ENCODE data around the gene PYCR2. TPM values are rescaled to one million over a fixed set of nuclear protein-coding genes. Genes with fewer than 3 reads are reported as not detected.

Gene PYCR2
- total and polyA plus RNA-seq, 2 donors (not counting 1 experiment from before 2014, with no cell fraction given), result 28.6 to 32.4 TPM

DNA sequence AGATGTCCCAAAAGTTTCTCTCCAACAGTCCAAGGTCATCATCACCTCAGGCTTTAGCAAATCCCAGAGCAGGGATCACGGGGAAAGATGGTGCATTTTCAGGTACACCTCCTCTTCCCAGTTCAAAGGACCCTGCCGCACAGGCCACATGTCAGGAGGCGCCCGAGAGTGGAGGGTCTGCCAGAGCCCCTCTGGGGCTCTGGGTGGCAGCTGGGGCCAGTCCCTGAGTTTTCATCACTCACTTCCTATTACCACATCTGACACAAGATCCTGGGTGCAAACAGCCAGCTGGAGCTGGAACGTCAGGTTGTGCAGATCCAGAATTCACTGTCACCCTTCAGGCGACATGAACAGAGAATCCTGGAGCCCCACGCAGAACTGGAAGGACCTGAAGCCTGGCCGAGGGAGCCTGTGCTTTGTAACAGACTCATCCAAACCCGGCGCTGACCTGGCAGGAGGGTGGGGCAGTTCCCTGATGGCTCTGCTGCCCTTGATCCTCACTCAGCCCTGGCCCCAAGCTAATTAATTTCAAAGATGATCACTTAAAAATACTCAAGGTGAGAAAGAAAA lies 50.7 kb downstream of the PYCR2 start:
- no peak overlapping the region for H3K4me3 ChIP-seq (replicated peaks in 1 of 4; ENCODE audit: control extremely low read depth in 1 of 4, insufficient read depth in 1 of 4, low read depth in 3 of 4, low read length in 4 of 4)
- no peaks in the 10 kb centered on the region for H3K27me3 ChIP-seq (ENCODE audit: control insufficient read depth, insufficient read depth, low read length)
- no peak for TF ChIP-seq EZH2 (IDR thresholded peaks at IDR 0.05; ENCODE audit: low read length, missing control alignments)
- TF ChIP-seq, protein P1, sequence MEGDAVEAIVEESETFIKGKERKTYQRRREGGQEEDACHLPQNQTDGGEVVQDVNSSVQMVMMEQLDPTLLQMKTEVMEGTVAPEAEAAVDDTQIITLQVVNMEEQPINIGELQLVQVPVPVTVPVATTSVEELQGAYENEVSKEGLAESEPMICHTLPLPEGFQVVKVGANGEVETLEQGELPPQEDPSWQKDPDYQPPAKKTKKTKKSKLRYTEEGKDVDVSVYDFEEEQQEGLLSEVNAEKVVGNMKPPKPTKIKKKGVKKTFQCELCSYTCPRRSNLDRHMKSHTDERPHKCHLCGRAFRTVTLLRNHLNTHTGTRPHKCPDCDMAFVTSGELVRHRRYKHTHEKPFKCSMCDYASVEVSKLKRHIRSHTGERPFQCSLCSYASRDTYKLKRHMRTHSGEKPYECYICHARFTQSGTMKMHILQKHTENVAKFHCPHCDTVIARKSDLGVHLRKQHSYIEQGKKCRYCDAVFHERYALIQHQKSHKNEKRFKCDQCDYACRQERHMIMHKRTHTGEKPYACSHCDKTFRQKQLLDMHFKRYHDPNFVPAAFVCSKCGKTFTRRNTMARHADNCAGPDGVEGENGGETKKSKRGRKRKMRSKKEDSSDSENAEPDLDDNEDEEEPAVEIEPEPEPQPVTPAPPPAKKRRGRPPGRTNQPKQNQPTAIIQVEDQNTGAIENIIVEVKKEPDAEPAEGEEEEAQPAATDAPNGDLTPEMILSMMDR (conservative IDR thresholded peaks at IDR 0.05 in 1 of 2, IDR thresholded peaks at IDR 0.05 in 1 of 2; ENCODE audit: low read depth in 1 of 2, low read length in 2 of 2), result no peak
- H3K79me2 ChIP-seq (ENCODE audit: control insufficient read depth, insufficient read depth, low read length), result no peaks in the 10 kb centered on the region
- no peak overlapping the region for H3K9ac ChIP-seq (ENCODE audit: insufficient read depth, low read length)
- no peak overlapping the region for H2AFZ ChIP-seq (ENCODE audit: low read length)
- no peak overlapping the region for H3K4me2 ChIP-seq (ENCODE audit: extremely low read depth, insufficient read depth, low read length)
- DNase-seq (ENCODE audit: low read depth in 2 of 2), result no peak
- H4K20me1 ChIP-seq (ENCODE audit: control insufficient read depth, extremely low read depth, insufficient read depth, low read length), result no peaks in the 10 kb centered on the region
- no peak overlapping the region for H3K27ac ChIP-seq (ENCODE audit: insufficient read depth, low read length)
- H3K9me3 ChIP-seq (ENCODE audit: control insufficient read depth, insufficient read depth, low read depth, low read length), result no peaks in the 10 kb centered on the region
- H3K36me3 ChIP-seq (ENCODE audit: control insufficient read depth, insufficient read depth, low read length), result peaks cover 16% of the 10 kb centered on the region
- H3K4me1 ChIP-seq (ENCODE audit: control insufficient read depth, extremely low read depth, insufficient read depth, low read length), result peaks cover 2% of the 10 kb centered on the region

DNA sequence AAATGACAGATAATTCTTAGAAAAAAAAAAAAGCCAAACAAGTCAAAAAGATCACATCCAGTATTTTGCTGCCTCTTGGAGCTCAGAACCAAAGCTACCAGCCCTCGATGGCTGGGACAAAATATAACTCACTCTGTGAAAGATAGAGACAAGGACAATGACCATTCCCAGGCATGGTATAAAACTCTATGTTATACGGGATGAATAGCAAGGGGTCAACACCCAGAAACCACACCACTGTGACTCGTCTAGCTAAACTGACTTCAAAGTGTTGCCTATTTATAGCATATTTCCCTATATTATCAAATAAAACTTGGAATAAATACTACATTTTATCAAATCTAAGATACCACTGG lies 52.0 kb downstream of the PYCR2 start:
- no peaks in the 10 kb centered on the region for H3K79me2 ChIP-seq (ENCODE audit: control insufficient read depth, insufficient read depth, low read length)
- H3K4me1 ChIP-seq (ENCODE audit: control insufficient read depth, extremely low read depth, insufficient read depth, low read length), result no peaks in the 10 kb centered on the region
- no peak overlapping the region for H3K27ac ChIP-seq (ENCODE audit: insufficient read depth, low read length)
- H4K20me1 ChIP-seq (ENCODE audit: control insufficient read depth, extremely low read depth, insufficient read depth, low read length), result no peaks in the 10 kb centered on the region
- H3K4me3 ChIP-seq (replicated peaks in 1 of 4; ENCODE audit: control extremely low read depth in 1 of 4, insufficient read depth in 1 of 4, low read depth in 3 of 4, low read length in 4 of 4), result no peak overlapping the region
- H3K36me3 ChIP-seq (ENCODE audit: control insufficient read depth, insufficient read depth, low read length), result peaks cover 17% of the 10 kb centered on the region
- TF ChIP-seq, protein P1 (conservative IDR thresholded peaks at IDR 0.05 in 1 of 2, IDR thresholded peaks at IDR 0.05 in 1 of 2; ENCODE audit: low read depth in 1 of 2, low read length in 2 of 2), result no peak
- TF ChIP-seq EZH2 (IDR thresholded peaks at IDR 0.05; ENCODE audit: low read length, missing control alignments), result no peak
- no peak overlapping the region for H3K9ac ChIP-seq (ENCODE audit: insufficient read depth, low read length)
- H3K27me3 ChIP-seq (ENCODE audit: control insufficient read depth, insufficient read depth, low read length), result no peaks in the 10 kb centered on the region
- H2AFZ ChIP-seq (ENCODE audit: low read length), result no peak overlapping the region
- H3K4me2 ChIP-seq (ENCODE audit: extremely low read depth, insufficient read depth, low read length), result no peak overlapping the region
- no peaks in the 10 kb centered on the region for H3K9me3 ChIP-seq (ENCODE audit: control insufficient read depth, insufficient read depth, low read depth, low read length)
- no peak for DNase-seq (ENCODE audit: low read depth in 2 of 2)

DNA sequence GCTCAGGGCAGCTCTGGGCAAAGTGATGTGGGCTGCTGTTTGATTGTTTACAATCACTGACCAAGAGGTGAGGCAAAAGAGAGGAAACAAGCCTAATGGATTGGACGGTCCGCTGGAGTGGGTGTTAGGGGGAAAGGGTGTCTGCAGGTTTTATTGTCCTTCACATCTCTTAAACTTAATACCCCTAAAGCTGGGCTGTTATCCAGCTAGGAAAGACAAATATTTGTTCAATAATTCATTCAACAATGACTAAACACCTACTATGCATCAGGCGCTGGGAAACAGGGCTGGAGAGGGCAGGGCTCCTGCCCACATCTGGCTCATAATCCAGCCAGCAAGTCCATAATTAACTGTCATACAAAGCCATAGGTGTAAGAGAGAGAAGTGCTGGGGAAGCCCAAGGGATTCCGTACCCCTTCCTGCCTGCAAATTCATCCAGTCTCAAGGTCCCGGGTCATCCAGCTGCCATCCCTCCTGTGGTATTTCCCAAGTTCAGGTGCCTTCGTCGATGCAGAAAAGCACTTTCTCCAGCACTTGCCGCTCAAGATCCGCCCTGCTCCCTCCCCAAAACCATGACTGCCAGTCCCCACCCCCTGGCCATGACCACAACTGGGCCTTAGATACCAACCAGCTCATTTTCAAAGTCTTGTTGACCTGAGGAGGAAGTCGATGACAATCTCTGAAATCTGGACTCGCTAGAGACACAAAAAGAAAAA lies 52.5 kb downstream of the PYCR2 start:
- H3K9ac ChIP-seq (ENCODE audit: insufficient read depth, low read length), result no peak overlapping the region
- no peaks in the 10 kb centered on the region for H3K4me1 ChIP-seq (ENCODE audit: control insufficient read depth, extremely low read depth, insufficient read depth, low read length)
- H3K4me2 ChIP-seq (ENCODE audit: extremely low read depth, insufficient read depth, low read length), result no peak overlapping the region
- peaks cover 17% of the 10 kb centered on the region for H3K36me3 ChIP-seq (ENCODE audit: control insufficient read depth, insufficient read depth, low read length)
- TF ChIP-seq, protein P1 (conservative IDR thresholded peaks at IDR 0.05 in 1 of 2, IDR thresholded peaks at IDR 0.05 in 1 of 2; ENCODE audit: low read depth in 1 of 2, low read length in 2 of 2), result no peak
- no peaks in the 10 kb centered on the region for H4K20me1 ChIP-seq (ENCODE audit: control insufficient read depth, extremely low read depth, insufficient read depth, low read length)
- no peaks in the 10 kb centered on the region for H3K79me2 ChIP-seq (ENCODE audit: control insufficient read depth, insufficient read depth, low read length)
- peak in 1 of 2 donors; percentile 28 for DNase-seq (ENCODE audit: low read depth in 2 of 2)
- no peak overlapping the region for H2AFZ ChIP-seq (ENCODE audit: low read length)
- H3K9me3 ChIP-seq (ENCODE audit: control insufficient read depth, insufficient read depth, low read depth, low read length), result no peaks in the 10 kb centered on the region
- no peak overlapping the region for H3K27ac ChIP-seq (ENCODE audit: insufficient read depth, low read length)
- H3K4me3 ChIP-seq (replicated peaks in 1 of 4; ENCODE audit: control extremely low read depth in 1 of 4, insufficient read depth in 1 of 4, low read depth in 3 of 4, low read length in 4 of 4), result no peak overlapping the region
- no peaks in the 10 kb centered on the region for H3K27me3 ChIP-seq (ENCODE audit: control insufficient read depth, insufficient read depth, low read length)

Measured in fibroblast of lung (primary cell).